Stimulated activated CD8-positive, alpha-beta memory T cell treated with anti-CD3 and anti-CD28 coated beads, Interleukin-15, amount 100 ng/mL, for 24 hours (primary cell): Measurements from ENCODE around the gene CYP4F8.

Experiments used
- DNase-seq: peaks from one replicate; pipeline ENCODE4 v3.0.0-alpha.2; 2020; ENCODE audit warnings: low read depth

CYP4F8 gene

DNA sequence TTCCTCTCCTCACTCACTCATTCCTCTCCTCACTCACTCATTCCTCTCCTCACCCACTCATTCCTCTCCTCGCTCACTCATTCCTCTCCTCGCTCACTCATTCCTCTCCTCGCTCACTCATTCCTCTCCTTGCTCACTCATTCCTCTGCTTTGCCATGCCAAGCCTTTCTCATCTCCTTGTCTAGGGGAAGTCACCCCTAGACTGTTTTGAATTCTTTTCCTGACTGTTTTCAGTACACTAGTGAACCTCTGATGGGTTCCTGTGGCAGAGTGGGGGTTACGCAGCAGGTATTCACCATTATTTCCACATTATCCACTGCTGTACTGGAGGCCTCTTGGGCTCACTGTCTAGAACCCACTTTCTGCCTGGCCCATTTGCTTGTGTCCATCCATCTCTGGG, 1.2 kb downstream of the CYP4F8 start:
- DNase-seq: no peak

DNA sequence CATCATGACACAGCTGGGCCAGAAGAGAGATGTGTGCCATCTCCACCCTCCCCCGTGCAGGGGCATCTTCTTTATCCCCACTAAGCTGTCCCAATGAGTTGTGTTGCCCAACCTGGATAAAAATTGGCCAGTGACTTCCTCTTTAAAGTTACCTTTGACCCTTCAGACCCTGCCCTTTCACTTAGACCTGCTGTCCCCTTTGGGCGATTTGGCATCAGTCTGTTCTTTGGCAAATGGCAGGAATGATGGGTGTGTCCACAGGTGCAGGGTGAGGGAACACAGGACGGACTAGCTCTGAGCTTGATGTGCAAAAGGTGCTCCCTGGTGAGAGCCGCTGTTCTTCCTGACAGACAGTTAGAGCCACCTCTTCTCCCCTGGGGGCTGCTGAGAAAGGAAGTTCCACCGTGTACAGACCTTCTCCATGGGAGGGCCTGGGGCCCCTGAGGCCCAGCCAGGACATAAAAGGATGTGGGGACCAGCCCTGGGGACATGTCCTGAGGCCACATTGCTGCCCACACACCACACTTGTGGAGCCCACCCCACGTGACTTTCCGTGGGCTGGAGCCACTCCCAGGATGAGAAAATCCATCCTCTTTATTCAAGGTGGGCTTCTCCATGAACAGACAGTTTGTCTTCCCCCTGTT, 1.7 kb downstream of the CYP4F8 start:
- no peak for DNase-seq

- DNase-seq: no peak
These were observed 3.3 kb downstream of the CYP4F8 start for GRCh38 chr19:15618321-15618720.

DNA sequence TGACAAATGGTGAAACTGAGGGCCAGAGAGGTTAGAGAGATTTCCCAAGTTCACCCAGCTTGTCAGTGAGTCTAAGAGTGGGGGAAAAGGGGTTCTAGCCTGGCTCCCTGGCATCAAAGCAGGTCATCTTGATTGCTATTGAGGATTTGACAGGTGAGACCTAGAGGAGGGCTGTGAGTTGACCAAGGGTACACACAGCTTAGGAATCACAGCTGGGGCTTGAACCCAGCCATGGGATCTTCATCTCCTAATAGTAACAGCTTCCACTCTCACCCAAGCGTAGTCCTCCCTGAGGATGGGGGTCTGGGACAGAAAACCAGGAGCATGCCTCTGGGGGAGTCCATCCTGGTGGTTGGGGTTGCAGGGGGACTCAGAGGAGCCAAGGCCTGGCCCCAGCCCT, 6.8 kb downstream of the CYP4F8 start:
- DNase-seq: no peak

GRCh38 chr19:15622991-15623390, 8.0 kb downstream of the CYP4F8 start:
- no peak for DNase-seq

- no peak for DNase-seq
These were observed 8.8 kb downstream of the CYP4F8 start for GRCh38 chr19:15623711-15624318.

- DNase-seq: no peak
These were observed 13.4 kb downstream of the CYP4F8 start for GRCh38 chr19:15628236-15629002.

DNA sequence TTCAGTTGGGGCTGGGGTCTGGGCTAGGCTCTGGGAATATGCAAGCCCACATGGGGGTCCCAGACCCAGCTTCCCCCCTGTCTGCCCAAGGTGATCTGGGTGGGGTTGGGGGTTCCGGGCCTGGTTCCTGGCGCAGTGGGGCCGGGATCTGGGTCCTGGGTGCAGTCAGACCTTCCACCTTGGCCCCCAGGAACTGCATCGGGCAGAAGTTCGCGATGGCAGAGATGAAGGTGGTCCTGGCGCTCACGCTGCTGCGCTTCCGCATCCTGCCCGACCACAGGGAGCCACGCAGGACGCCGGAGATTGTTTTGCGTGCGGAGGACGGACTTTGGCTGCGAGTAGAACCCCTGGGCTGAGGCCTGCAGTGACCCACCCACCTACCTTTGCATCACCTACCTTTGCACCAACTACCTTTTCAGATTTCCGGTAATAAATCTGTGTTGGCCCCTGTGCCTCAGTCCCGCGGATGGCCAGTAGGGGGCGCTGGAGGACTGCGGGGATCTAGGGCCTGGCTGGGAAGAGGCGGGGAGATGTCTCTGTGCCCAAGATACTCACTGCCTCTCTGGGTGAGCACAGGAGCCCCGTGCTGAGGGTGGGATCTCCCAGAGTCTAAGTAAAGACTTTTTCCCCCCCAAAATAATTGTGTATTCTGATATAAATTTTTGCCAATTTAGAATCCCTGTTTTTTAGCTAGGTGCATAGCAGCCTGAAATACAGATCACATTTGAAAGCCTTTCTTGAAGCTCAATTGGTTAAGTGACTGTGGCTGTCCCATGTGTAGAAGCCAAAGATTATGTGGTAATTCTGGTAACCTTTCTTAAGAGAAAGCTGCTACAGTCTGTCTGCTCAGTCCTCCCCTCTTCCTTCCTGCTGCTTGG, 14.2 kb downstream of the CYP4F8 start:
- peak; percentile 95 for DNase-seq

DNA sequence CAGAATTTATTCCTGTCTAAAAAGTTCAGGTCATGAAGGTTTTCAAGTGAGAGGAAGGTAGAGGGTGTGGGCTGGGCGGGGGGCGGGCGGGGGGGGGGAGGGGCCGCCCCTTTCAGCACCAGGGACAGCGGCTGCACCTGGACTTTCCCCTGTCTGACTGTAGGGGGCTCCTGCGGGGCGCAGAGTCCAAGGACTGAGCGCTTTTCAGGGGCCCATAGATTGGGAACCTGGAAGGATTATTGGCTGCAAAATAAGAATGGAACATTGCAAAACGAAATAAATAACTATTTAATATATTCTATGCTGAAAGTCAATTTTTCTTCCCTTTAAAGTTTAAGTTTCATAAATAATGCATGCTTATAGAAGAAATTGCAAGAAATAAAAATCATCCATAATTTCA, 16.8 kb downstream of the CYP4F8 start:
- no peak for DNase-seq

DNA sequence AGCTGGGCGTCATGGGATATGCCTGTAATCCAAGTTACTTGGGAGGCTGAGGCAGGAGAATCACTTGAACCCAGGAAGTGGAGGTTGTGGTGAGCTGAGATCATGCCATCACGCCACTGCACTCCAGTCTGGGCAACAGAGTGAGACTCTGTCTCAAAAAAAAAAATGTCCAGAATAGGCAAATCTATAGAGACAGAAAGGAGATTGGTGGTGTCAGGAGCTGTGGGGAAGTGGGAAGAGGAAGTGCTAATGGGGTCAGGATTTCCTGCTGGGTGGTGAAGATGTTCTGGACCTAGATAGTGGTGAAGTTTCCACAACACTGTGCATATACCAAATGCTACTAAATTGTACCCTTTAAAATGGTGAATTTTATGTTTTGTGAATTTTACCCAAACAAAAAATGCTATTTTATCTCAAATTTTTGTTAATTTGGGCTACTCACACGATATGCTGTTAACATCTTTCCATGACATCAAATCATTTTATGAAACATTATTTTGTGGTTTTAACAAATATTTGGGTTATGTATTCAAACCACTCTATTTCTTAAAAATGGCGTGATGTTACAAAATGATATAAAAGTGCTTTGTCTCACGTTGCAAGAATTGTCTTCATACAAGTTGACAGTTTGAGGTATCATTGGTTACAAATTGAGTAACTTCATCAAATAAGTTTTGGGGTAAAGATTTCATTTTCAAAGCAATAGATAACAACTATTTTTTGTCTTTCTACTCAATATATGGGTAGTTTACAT, 18.2 kb downstream of the CYP4F8 start:
- DNase-seq: no peak

DNA sequence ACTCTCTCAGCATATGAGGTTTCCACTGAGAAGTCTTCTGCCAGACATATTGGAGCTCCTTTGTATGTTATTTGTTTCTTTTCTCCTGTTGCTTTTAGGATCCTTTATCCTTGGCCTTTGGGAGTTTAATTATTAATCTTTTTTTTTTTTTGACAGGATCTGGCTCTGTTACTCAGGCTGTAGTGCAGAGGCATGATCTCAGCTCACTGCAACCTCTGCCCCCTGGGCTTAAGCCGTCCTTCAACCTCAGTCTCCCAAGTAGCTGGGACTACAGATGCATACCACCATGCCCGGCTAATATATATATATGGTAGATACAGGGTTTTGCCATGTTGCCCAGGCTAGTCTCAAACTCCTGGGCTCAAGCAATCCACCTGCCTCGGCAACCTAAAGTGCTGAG, 19.1 kb downstream of the CYP4F8 start:
- no peak for DNase-seq

GRCh38 chr19:15635016-15635805, 20.2 kb downstream of the CYP4F8 start:
- DNase-seq: no peak

DNA sequence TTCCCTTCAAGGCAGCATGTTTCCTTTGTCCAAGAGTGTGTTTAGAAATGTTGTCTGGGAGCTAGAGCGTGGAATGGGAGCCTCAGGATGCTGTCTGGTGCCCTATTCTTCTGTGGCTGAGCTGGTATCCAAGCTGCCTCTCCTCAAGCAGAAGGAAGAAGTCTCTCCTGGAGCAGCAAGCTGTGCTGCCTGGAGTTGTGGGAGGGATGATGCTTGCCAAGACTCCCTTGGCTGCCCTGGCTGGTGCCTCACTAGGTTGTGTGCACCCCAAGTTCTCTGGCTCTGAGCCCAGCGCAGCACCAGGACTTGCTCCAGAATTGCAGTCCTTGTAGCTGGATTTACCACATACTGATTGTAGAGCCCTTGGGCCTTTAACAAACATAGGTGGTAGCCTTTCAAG, 21.0 kb downstream of the CYP4F8 start:
- DNase-seq: no peak

DNA sequence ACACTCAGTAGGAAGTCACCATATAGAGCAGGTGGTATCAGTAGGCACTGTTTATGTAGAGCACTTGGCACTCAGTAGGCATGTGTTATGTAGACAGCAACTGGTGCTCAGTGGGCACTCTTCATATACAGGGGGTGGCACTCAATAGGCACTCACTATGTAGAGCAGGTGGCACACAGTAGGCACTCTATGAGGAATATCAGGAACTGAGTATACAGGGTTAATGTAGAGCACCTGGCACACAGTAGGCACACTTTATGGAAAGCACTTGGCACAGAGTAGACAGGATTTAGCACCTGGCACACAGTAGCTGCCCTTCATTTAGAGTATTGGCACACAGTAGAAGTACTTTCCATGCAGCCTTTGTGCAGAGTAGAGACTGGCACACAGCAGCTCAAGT, 24.6 kb downstream of the CYP4F8 start:
- DNase-seq: no peak

DNA sequence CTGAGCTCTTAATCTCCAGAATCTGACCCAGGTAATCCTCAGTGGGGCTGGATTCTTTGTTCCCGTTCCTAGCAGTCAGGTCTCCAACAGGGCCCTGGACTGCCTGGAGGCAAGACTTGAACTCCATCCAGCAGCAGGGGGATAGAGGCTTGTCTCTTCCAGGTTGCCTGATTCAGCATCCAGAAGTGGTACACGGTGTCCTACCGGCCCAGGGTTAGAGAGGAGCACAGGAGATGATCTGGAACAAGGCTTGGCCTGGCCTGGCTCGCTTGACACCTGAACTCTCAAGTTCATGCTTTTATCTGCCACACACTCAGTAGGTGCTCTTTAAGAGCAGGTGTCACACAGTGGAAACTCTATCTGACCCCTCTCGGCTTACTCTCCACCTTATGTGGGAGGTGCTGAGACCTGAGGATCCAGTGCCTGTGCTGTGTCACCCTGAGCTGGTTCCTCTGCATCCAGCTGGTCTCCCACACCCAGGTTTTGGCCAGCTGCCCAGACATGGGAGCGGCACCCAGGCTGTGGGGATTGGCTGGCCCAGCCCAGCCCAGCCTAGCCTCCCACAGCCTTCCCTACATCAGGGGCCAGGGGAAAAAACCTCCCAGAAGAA, 25.4 kb downstream of the CYP4F8 start, which contains the start of gene CYP4F3:
Gene CYP4F3, plus strand, starts transcription at position 604 of the 610 bp plus-strand sequence. CDS start 519 bp downstream, outside the sequence.
- DNase-seq: no peak

DNA sequence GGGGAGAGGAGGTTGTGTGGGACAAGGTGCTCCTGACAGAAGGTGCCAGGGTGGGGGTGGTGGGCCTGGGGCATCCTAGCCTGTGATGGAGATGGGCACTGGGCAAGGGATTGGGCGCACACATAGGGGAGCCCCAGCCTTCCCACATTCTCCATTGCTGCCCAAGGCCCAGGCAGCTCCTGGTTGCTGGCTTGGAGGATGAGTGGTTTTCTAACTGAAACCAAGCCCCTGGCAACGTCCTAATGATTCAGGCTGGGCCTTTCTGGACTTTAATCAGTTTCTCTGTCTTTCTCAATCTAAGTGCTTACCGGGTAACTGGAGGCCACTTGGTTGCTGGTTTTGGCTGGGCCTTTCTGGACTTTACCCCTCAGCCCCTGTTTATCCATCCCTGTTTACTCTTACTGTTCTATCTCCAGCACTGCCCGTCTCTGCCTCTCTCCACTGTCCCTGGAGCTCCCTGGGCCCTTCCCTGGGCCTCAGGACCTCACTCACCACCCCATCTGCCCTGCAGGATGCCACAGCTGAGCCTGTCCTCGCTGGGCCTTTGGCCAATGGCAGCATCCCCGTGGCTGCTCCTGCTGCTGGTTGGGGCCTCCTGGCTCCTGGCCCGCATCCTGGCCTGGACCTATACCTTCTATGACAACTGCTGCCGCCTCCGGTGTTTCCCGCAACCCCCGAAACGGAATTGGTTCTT, 26.0 kb downstream of the CYP4F8 start:
- no peak for DNase-seq

DNA sequence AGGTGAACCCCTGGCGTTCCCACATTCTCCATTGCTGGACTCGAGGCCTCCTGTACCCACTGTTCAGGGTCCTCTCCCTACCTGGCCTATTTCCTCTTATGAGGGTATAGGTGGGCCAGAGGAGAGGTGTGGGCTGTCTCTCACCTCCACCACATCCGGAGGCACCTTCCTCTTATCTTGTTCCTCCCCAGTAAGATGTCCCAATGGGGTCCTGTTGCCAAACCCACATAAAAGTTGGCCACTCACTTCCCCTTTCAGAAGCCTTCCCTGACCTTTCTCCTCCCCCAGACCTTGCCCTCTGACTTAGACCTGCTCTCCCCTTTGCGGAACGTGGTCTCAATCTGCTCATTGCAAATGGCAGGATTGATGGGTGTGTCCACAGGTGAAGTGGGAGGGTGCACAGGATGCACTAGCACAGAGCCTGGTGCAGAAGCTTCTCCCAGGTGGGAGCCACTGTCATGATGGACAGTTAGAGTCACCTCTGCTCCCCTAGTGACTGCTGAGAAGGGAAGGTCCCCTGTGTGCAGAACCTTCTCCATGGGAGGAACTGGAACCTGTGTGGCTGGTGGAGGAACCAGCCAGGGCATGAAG, 27.0 kb downstream of the CYP4F8 start:
- no peak for DNase-seq

DNA sequence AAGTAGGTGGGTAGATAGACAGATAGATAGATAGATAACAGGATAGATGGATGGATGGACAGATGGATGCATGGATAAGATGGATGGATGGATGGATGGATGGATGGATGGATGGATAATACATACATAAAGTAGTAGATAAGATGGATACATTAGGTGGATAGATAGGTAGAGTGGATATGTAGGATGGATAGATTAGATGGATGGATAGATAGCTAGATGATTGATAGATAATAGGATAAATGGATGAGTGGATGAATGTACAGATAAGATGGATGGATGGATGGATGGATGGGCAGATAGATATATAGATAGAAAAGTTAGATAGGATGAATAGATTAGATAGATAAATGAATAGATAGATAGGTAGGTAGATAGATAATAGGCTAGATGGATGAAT, 27.8 kb downstream of the CYP4F8 start:
- no peak for DNase-seq

- no peak for DNase-seq
These were observed 28.4 kb downstream of the CYP4F8 start for GRCh38 chr19:15643387-15643786.
